NT2/D1 (cell line): ENCODE results near the gene ABR.
"Not testable (repeated sequence)": the region's sequence is repeated elsewhere in the genome, so short reads cannot be mapped to it uniquely, and the experiment has no call there.

Source experiments
- SUZ12 ChIP-seq: IDR thresholded peaks from 2 replicates; pipeline ENCODE4 v1.6.1; 2011; ENCODE audit not compliant: insufficient read length, insufficient read depth; ENCODE audit errors: extremely low read depth
- YY1 ChIP-seq: IDR thresholded peaks from 2 replicates; pipeline ENCODE4 v1.6.1; 2011; ENCODE audit not compliant: insufficient read length, insufficient read depth

DNA sequence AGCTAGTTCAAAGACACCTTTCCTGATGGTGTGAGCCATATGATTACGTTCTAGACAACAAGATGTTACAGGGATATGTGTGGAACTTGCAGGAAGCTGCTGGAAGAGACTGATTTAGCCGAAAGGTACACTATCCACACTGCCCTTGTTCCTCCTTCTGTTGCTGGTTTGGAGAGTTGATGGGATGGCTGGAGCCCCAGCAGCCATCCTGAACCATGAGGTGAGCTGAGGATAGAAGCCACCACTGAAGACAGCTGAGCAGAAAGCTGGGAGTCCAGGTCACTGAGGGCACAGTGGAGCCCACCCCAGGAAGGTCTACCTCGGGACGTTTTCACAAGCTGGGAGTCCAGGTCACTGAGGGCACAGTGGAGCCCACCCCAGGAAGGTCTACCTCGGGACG is 51.3 kb downstream of the ABR start:
- TF ChIP-seq YY1, SUZ12: not testable (repeated sequence)
